ENCODE measurements around the gene PDSS2.

- TF ChIP-seq POLR2A (IDR thresholded peaks at IDR 0.05) = no peak
- no peak for TF ChIP-seq CTCF (IDR thresholded peaks at IDR 0.05)
Measured at GRCh38 chr6:107353773-107354382, 105.5 kb downstream of the PDSS2 start.

All from body of pancreas (tissue), 4 donors.